ENCODE results near the gene CCPG1.

GRCh38 chr15:55361048-55361447 lies 47.1 kb downstream of the CCPG1 start:
- TF ChIP-seq POLR2A (IDR thresholded peaks at IDR 0.05) (no peak), CTCF (IDR thresholded peaks at IDR 0.05) (no peak)

Measured in right lobe of liver (tissue), 4 donors.